Right cardiac atrium (tissue), 5 donors: ENCODE results near the gene FYTTD1. TPM values are rescaled to one million over a fixed set of nuclear protein-coding genes. Genes with fewer than 3 reads are reported as not detected.

Experiments used
- polyA plus RNA-seq: library from polyadenylated mRNA; stranded (reverse); fragments of 200-250 nt; gene quantifications from one replicate; pipeline ENCODE4 v1.2.3, GENCODE V29; 2013
- total RNA-seq, 4 donors: library from RNA; stranded (reverse); fragmentation: NEBNext Ultra II Directional; extraction: Animal tissue kit (Norgen Biotek cat#: 25700); gene quantifications; one replicate each; pipeline ENCODE4 v1.2.1, GENCODE V29; 2021
- donor health status: healthy with polysubstance abuse.
- donor health status: DM: no; HTN: yes; CAD: no.
- donor health status: DM: no; HTN: no; CAD: no.
- donor health status: DM: no; HTN: yes; CAD: no; lungs with severe emphysema.
- donor health status: DM: yes; HTN: yes; CAD: no.

FYTTD1 gene
- total and polyA plus RNA-seq, 5 donors, result 17.2 to 61.0 (median 58.0) TPM

Other genes with a start within 250 kb of the FYTTD1 start
- 10 to 100 TPM; 13.2 to 30.5 (median 25.9) TPM for gene BDH1, start 193.9 kb upstream of the FYTTD1 start, total RNA-seq
- gene BDH1, start 193.9 kb upstream of the FYTTD1 start, polyA plus RNA-seq, result 19.8 TPM
- gene RUBCN, start 13.0 kb upstream of the FYTTD1 start, total RNA-seq, result 10 to 100 TPM; 17.7 to 21.1 (median 19.7) TPM
- 13.4 TPM for gene RUBCN, start 13.0 kb upstream of the FYTTD1 start, polyA plus RNA-seq
- 10 to 100 TPM; 23.1 to 27.0 (median 25.1) TPM for gene LRCH3, start 41.4 kb downstream of the FYTTD1 start, total RNA-seq
- 16.3 TPM for gene LRCH3, start 41.4 kb downstream of the FYTTD1 start, polyA plus RNA-seq
- 100 to 1,000 TPM; 672 to 776 (median 719) TPM for gene RPL35A, start 200.3 kb downstream of the FYTTD1 start, total RNA-seq
- gene RPL35A, start 200.3 kb downstream of the FYTTD1 start, polyA plus RNA-seq, result 1,345 TPM
- 1 to 10 TPM; 5.4 to 7.9 (median 6.5) TPM for gene LMLN, start 210.3 kb downstream of the FYTTD1 start, total RNA-seq
- 2.6 TPM for gene LMLN, start 210.3 kb downstream of the FYTTD1 start, polyA plus RNA-seq